Right atrium auricular region (tissue), 2 donors: ENCODE data around the gene CCDC141. TPM values are rescaled to one million over a fixed set of nuclear protein-coding genes. Genes with fewer than 3 reads are reported as not detected.
"Not testable (repeated sequence)": the region's sequence is repeated elsewhere in the genome, so short reads cannot be mapped to it uniquely, and the experiment has no call there.

ENCODE experiments used
- DNase-seq: peaks from one replicate; pipeline ENCODE4 v3.0.0-alpha.2; 2019; ENCODE audit warnings: low spot score
- H3K27ac ChIP-seq, 2 donors: fragments of 200-600 bp; sonication (generic); 1 replicate in 1 of 2; 2 replicates in 1 of 2; pipeline ENCODE4 v1.5.1; 2016 to 2019
- H3K27me3 ChIP-seq, 2 donors: fragments of 200-600 bp; sonication (generic); one replicate each; pipeline versions ENCODE4 v1.5.1 to v1.6.0; 2017 to 2019
- H3K36me3 ChIP-seq: fragments of 200-600 bp; sonication (generic); one replicate; pipeline ENCODE4 v1.5.1; 2016
- H3K4me1 ChIP-seq, 2 donors: fragments of 200-600 bp; sonication (generic); one replicate each; pipeline versions ENCODE4 v1.5.1 to v1.6.0; 2017 to 2019
- H3K4me3 ChIP-seq, 2 donors: fragments of 200-600 bp; sonication (generic); 1 replicate in 1 of 2; 2 replicates in 1 of 2; pipeline ENCODE4 v1.5.1; 2017 to 2019; ENCODE audit warnings: mild to moderate bottlenecking in 1 of 2, moderate library complexity in 1 of 2
- H3K9me3 ChIP-seq, 2 donors: fragments of 200-600 bp; sonication (generic); one replicate each; pipeline ENCODE4 v1.5.1; 2019
- CTCF ChIP-seq, 2 donors: fragments of 200-600 bp; sonication (generic); IDR thresholded peaks; one replicate each; pipeline ENCODE4 v1.5.1; 2019; ENCODE audit warnings: antibody characterized with exemption in 2 of 2
- total RNA-seq, 2 donors: library from RNA; depleted of rRNA; stranded (reverse); fragments of >200 nt; gene quantifications; one replicate each; pipeline ENCODE4 v1.1.0, GENCODE V29; 2016

The CCDC141 gene
- total RNA-seq, 2 donors from 2014 or later, result 28.9 to 146 TPM

- Histone ChIP-seq H3K4me3 (no peak overlapping the region), H3K27me3 (no peaks in the 10 kb centered on the region), H3K27ac (no peak overlapping the region), H3K9me3 (no peaks in the 10 kb centered on the region), H3K4me1 (peaks cover 0 to 6% of the 10 kb centered on the region in 2 donors), H3K36me3 (no peaks in the 10 kb centered on the region)
- TF ChIP-seq CTCF (IDR thresholded peaks at IDR 0.05), result no peak
- DNase-seq, result no peak
These were observed 32.1 kb downstream of the CCDC141 start for GRCh38 chr2:179017773-179018357.

GRCh38 chr2:179014189-179014588, 35.7 kb downstream of the CCDC141 start:
- H3K4me3 ChIP-seq, H3K27me3 ChIP-seq, DNase-seq, H3K4me1 ChIP-seq, H3K36me3 ChIP-seq, H3K9me3 ChIP-seq, H3K27ac ChIP-seq: not testable (repeated sequence)

- DNase-seq, result no peak
- H3K27ac ChIP-seq, result no peak overlapping the region
- H3K27me3 ChIP-seq, result no peaks in the 10 kb centered on the region
- no peaks in the 10 kb centered on the region for H3K9me3 ChIP-seq
- H3K4me1 ChIP-seq, result no peaks in the 10 kb centered on the region
- no peak for TF ChIP-seq CTCF (IDR thresholded peaks at IDR 0.05)
- no peak overlapping the region for H3K4me3 ChIP-seq
- H3K36me3 ChIP-seq, result no peaks in the 10 kb centered on the region
These were observed 44.0 kb downstream of the CCDC141 start for GRCh38 chr2:179005976-179006375.

- Histone ChIP-seq H3K4me1 (no peaks in the 10 kb centered on the region), H3K27me3 (no peaks in the 10 kb centered on the region), H3K27ac (no peak overlapping the region), H3K9me3 (no peaks in the 10 kb centered on the region), H3K4me3 (no peak overlapping the region), H3K36me3 (no peaks in the 10 kb centered on the region)
- TF ChIP-seq CTCF (IDR thresholded peaks at IDR 0.05), result no peak
- no peak for DNase-seq
These were observed 50.5 kb downstream of the CCDC141 start for GRCh38 chr2:178999476-178999875.

GRCh38 chr2:178998539-178998938, 51.4 kb downstream of the CCDC141 start:
- TF ChIP-seq CTCF (IDR thresholded peaks at IDR 0.05), result no peak
- no peak for DNase-seq
- H3K9me3 ChIP-seq, result no peaks in the 10 kb centered on the region
- H3K4me3 ChIP-seq, result no peak overlapping the region
- no peak overlapping the region for H3K27ac ChIP-seq
- H3K4me1 ChIP-seq, result no peaks in the 10 kb centered on the region
- no peaks in the 10 kb centered on the region for H3K36me3 ChIP-seq
- H3K27me3 ChIP-seq, result no peaks in the 10 kb centered on the region

- Histone ChIP-seq H3K27me3 (no peaks in the 10 kb centered on the region), H3K4me3 (no peak overlapping the region), H3K4me1 (no peaks in the 10 kb centered on the region), H3K27ac (no peak overlapping the region), H3K9me3 (no peaks in the 10 kb centered on the region), H3K36me3 (no peaks in the 10 kb centered on the region)
- no peak for DNase-seq
- TF ChIP-seq CTCF (IDR thresholded peaks at IDR 0.05), result no peak
These were observed 52.5 kb downstream of the CCDC141 start for GRCh38 chr2:178997477-178997876.
